Stimulated activated CD4-positive, alpha-beta T cell treated with anti-CD3 and anti-CD28 coated beads, Interleukin-12 subunit alpha, Interleukin-12 subunit beta, amount 100 ng/mL, for 48 hours (primary cell): ENCODE data around the gene CDK18.

Source experiments
- DNase-seq, 3 donors: peaks; one replicate each; pipeline ENCODE4 v3.0.0-alpha.2; 2020; ENCODE audit warnings: low read depth in 2 of 3, low spot score in 1 of 3

The CDK18 gene

DNA sequence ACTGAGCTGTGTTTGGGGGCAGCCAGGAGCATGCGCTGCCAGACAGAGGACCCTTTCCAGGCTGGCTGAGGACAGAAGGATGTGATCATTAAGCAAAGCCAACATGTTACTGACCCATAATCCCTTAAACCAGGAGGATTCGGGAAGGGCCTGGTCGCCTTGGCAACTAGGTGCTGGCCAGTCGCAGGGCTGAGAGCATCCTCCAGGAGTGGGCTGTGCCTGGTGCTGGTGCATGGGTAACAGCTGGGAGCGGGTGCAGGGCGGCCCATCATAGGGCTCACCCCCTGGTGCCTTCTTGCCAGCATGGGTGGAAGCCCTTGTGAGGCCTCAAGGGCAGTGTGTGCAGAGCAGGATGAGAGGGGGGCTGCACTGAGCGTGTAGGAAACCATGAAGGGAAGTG, 17.2 kb downstream of the CDK18 start:
- no peak for DNase-seq

GRCh38 chr1:205522692-205523091, 18.2 kb downstream of the CDK18 start:
- no peak for DNase-seq

GRCh38 chr1:205523261-205523890, 18.9 kb downstream of the CDK18 start:
- DNase-seq: no peak

- peak; percentile 54 to 73 (median 67) for DNase-seq
These were observed 19.7 kb downstream of the CDK18 start for GRCh38 chr1:205523891-205524793.

- DNase-seq: no peak
These were observed 20.3 kb downstream of the CDK18 start for GRCh38 chr1:205524794-205525101.

DNA sequence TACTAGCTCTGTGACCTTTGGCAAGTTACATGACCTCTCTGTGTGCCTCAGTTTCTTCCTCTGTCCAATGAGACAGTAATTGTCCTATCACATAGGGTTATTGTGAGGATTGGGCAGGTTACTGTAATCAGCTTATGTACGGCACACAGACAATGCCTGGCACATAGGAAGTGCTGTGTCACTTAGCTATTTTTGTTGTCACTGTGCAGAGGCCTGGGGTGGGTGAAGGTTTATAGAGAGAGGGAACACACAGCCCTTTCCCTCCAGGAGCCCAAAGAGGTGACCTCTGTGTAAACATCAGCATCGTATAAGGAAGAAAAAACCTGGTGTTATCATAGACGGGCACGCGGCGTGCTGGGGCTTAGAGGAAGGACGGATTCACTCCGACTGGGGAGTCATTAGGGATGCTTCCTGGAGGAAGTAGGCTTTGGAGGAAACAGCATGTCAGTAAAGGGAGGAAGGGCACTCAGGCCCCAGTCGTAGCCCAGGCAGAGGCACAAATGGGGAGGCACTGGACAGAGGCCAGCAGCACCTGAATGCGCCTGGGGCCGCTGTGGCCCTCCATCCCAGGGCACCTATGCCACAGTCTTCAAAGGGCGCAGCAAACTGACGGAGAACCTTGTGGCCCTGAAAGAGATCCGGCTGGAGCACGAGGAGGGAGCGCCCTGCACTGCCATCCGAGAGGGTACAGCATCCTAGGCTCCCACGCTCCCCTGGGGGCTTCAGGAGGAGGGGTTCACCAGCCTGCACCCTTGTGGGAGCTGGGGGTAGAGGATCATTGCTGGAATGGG, 21.2 kb downstream of the CDK18 start:
- DNase-seq: no peak

DNA sequence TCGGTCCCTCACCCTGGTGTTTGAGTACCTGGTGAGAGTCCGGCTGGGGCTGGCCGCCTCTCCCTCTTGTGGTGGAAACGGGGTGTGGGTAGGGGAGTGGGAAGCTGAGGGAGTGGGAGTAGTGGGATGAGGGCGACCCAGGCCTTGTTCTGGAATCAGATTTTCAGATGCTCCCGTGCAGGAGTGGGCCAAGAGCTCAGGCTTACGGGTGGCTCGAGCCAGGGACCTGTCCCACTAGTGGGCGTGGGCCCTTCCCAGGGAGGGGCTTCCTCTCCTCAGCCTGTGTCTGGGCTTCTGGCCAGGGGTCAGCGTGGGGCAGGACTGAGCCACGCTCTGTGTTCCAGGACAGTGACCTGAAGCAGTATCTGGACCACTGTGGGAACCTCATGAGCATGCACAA, 22.0 kb downstream of the CDK18 start:
- DNase-seq: no peak

DNA sequence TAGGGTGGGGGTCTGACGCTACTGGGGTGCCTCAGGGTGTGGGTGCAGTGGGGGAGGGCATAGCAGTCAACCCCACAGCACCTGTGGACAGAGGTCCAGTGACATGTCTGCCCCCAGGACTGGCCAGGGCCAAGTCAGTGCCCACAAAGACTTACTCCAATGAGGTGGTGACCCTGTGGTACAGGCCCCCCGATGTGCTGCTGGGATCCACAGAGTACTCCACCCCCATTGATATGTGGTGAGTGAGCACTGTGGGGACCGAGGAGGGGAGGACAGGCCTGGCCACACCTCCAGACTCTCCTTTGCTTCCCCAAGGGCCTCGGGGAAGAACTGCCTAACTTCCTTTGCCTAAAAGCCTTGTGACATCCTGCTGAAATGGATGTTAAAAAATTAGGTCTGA, 23.5 kb downstream of the CDK18 start:
- no peak for DNase-seq

DNA sequence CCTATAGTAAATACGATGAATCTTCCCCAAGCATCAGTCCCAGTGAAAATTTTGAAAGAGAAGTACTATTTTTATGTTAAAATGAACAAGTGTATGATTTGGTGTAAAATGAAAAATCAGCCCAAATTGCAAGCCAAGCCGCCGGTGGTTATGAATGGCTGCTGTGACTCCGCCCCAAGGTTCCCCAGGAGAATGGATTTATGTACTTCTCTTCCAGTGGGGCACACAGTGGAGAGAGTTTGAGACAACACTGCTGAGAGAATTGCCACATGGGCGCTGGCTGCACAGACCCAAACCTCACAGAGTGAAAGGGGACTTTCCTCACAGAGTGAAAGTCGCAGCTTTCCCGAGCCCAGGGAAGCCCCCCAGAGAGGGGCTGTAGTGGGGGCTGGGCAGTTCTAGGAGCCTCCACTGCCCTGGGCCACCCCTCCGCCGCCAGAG, 24.0 kb downstream of the CDK18 start:
- no peak for DNase-seq

DNA sequence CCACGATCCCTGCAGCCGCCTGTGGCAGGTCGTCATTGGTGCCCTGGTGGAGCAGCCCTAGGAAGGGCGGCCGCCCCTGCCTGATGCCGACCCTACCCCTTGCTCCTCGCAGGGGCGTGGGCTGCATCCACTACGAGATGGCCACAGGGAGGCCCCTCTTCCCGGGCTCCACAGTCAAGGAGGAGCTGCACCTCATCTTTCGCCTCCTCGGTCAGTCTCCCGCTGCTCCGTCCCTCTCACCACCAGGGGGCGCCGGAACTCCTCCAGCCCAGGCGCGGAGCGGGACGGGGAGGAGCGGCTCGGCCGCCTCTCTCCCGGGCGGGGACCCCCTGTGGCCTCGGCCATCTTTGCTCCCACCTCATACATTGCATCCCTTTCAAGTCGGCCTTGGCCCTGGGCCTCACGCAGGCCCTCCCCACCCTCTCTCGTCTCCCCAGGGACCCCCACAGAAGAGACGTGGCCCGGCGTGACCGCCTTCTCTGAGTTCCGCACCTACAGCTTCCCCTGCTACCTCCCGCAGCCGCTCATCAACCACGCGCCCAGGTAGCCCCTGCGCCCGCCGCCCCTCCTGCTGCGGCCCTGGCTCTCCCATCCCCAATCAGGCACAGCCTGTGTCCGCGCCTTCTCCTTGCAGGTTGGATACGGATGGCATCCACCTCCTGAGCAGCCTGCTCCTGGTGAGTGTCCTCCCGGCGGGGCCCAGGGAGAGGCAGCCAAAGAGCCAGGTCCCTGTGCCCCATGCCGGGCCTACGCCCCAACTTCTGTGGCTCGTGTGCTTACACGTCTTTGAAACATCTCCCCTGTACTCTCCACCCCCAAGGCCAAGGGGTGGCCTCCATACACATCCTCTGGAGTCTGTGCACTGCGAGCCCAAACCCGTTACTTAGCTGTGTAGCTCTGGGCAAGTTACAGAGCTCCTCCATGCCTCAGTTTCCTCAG, 24.7 kb downstream of the CDK18 start:
- peak; percentile 59 to 88 (median 74) for DNase-seq

DNA sequence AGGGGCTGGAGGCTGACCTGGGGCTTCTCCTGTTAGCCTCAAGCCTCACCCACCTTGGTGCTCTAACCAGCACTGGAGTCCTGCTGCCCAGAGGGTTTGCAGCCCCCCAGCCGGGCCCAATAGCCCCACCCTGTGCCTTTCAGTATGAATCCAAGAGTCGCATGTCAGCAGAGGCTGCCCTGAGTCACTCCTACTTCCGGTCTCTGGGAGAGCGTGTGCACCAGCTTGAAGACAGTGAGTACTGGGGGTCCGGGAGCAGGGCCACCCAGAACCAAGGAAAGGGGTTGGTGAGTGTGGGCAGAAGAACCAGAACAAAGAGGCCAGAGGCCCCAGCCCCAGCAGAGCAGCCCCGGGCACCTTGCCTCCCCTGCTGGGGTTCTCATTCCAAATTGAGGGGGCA, 25.6 kb downstream of the CDK18 start:
- DNase-seq: no peak

- DNase-seq: no peak
These were observed 26.9 kb downstream of the CDK18 start for GRCh38 chr1:205531191-205532025.

- no peak for DNase-seq
These were observed 27.8 kb downstream of the CDK18 start for GRCh38 chr1:205532026-205532898.

DNA sequence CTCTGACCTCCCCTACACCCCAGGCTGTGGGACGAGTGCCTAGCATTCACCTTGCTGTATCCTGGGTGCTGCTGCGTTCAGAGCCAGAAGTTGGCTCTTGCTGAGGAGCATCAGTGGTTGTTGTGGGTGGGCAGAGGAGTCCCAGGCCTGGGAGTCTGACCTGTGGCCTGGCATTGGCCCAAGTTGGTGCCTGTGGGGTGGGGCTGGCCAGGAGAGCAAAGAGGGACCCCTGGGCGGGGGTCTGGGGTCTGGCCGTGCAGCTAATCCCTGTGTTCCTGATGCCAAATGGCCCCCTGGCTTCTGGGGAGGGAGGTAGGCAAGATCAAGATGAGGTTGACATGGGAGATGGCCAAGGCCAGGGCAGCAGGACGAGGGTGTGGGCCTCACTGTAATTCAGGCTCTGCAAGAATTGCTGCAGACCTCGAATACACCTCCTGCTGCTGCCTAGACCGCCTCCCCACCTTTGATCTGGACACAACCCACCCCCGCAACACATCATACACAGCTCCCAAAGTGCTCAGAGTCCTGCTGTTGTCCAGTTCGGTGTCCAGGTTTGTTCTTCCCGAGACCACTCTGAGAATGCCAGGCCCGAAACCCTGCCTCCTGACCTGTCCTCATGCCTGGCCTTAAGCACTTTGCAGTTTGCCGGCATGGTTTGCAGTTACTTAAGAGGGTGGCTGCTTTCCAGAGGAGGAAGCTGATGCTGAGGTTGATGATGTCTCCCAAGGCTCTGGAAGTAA, 28.7 kb downstream of the CDK18 start:
- no peak for DNase-seq

- no peak for DNase-seq
These were observed 29.4 kb downstream of the CDK18 start for GRCh38 chr1:205533748-205534443.

DNA sequence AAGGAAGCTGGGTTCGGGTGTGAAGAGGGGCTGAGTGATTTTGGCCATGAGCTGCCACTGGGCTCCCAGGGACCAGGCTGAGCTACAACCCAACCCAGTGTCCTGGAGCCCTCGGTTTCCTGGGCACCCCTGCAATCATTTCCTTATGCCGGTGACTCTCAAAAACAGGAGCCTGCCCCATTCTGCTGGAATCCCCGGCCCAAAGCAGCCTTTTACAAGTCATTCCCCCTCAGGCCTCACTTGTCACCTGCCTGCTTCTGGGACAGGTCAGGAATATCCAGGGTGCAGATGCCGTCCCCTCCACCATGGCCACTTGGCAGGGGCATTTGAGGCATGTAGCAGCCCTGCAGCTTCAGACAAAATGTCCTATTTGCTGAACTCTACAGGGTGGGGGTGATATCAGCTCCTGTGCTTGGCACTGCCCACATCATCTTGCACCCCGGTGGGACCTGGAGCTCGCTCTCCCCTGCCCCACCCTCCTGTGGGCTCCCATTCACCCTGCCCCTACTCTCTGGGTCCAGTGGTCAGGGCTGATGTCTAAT, 30.0 kb downstream of the CDK18 start:
- no peak for DNase-seq

DNA sequence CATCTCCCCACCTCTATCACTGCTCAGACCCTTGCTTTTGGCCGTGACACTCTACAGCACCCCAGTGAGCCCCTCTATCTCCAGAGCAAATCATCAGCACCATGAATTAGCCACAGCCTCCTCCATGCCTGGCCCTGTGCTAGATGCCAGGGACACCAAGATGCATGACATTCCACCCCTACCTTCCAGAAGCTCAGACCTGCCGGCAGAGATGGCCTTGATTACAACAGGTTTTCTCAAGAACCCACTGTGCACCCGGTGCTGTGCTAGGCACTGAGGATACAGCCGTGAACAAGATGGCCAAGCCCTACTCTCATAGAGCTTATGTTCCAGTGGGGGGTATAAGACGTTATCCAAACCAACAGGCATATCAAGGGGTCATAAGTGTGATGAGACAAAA, 30.6 kb downstream of the CDK18 start:
- no peak for DNase-seq
